ENCODE measurements around the gene FMN1.
"Not testable (repeated sequence)": the region's sequence is repeated elsewhere in the genome, so short reads cannot be mapped to it uniquely, and the experiment has no call there.

The FMN1 gene

DNA sequence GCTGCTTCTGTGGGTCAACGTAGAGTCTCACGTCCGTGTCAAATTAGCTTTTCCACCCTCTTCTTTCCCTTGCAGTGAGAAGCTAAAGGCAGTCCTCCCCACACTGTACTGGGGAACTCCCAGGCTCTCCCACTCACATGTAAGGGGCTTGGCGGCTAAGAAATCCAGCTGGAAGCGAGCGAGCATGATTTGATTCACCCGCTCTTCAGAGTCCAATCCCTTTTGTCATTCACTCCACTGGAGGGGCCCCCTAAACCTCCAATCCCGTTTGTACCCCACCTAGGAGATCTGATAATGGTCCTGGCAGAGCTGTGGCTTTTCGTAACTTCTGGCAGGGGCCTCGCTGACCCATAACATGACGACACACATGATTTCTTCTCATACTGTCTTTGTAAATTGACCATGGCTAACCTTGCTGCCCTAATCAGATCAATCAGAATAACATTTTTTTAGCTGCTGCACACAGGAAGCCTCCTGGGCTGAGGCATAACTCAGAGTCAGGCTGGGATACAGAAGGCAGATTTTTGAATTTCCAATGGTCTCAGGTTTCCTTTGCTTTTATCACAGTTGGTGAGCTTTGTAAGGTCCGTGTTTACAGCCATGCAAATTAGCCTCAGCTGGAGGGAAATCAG lies 241.5 kb downstream of the FMN1 start:
- Histone ChIP-seq H2AFZ (no peak overlapping the region), H3K9ac (no peak overlapping the region), H3K4me1 (peaks cover 5% of the 10 kb centered on the region), H3K27me3 (ENCODE audit: control insufficient read depth, insufficient read depth, low read length) (no peaks in the 10 kb centered on the region), H3K36me3 (ENCODE audit: control insufficient read depth, insufficient read depth, low read length) (no peaks in the 10 kb centered on the region), H3K9me3 (ENCODE audit: control insufficient read depth, low read length) (no peaks in the 10 kb centered on the region), H3K27ac (no peak overlapping the region), H3K4me2 (ENCODE audit: low read length) (no peak overlapping the region), H3K4me3 (ENCODE audit: low read depth, low read length) (peak overlapping the region; percentile 9), H3K79me2 (no peaks in the 10 kb centered on the region)
- TF ChIP-seq, protein P1, sequence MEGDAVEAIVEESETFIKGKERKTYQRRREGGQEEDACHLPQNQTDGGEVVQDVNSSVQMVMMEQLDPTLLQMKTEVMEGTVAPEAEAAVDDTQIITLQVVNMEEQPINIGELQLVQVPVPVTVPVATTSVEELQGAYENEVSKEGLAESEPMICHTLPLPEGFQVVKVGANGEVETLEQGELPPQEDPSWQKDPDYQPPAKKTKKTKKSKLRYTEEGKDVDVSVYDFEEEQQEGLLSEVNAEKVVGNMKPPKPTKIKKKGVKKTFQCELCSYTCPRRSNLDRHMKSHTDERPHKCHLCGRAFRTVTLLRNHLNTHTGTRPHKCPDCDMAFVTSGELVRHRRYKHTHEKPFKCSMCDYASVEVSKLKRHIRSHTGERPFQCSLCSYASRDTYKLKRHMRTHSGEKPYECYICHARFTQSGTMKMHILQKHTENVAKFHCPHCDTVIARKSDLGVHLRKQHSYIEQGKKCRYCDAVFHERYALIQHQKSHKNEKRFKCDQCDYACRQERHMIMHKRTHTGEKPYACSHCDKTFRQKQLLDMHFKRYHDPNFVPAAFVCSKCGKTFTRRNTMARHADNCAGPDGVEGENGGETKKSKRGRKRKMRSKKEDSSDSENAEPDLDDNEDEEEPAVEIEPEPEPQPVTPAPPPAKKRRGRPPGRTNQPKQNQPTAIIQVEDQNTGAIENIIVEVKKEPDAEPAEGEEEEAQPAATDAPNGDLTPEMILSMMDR (IDR thresholded peaks at IDR 0.05) = no peak

DNA sequence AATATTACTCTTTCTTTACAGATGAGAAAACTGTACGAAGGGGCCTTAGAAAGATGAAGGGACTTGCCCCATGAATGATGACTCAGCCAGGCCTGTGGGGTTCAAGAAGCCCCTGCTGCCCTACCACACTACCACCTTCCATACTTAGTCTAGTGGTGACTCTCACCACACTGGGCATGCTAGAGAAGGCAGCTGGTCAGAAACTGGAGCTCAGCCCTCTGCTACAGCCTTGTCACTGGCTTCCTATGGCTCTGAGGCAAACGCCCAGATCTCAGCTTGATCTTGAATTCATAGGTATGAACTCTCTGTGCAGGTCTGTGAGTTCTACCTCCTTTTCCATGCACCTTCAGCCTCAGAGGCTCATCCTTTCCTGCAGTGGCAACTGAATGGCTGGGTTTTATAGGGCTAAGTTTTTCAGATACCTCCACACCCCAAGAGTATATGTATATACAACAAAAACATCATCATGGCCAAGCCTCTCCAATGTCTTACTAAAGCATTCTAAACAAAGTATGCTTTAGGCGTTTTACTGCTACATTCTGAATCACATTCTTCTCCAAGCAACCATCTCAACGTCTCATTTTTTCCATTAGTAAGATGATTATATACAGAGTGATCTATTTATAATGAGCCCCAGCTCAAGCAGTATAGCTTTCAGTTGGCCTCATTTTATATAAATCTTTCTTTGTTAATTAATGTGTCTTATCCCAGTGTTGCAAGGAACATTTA lies 242.6 kb downstream of the FMN1 start:
- no peaks in the 10 kb centered on the region for H3K9me3 ChIP-seq (ENCODE audit: control insufficient read depth, low read length)
- H3K4me2 ChIP-seq (ENCODE audit: low read length) = no peak overlapping the region
- H3K4me1 ChIP-seq = peaks cover 5% of the 10 kb centered on the region
- TF ChIP-seq, protein P1 (IDR thresholded peaks at IDR 0.05) = no peak
- H3K9ac ChIP-seq = no peak overlapping the region
- H3K27ac ChIP-seq = no peak overlapping the region
- no peaks in the 10 kb centered on the region for H3K79me2 ChIP-seq
- no peak overlapping the region for H2AFZ ChIP-seq
- no peaks in the 10 kb centered on the region for H3K36me3 ChIP-seq (ENCODE audit: control insufficient read depth, insufficient read depth, low read length)
- no peak overlapping the region for H3K4me3 ChIP-seq (ENCODE audit: low read depth, low read length)
- no peaks in the 10 kb centered on the region for H3K27me3 ChIP-seq (ENCODE audit: control insufficient read depth, insufficient read depth, low read length)

DNA sequence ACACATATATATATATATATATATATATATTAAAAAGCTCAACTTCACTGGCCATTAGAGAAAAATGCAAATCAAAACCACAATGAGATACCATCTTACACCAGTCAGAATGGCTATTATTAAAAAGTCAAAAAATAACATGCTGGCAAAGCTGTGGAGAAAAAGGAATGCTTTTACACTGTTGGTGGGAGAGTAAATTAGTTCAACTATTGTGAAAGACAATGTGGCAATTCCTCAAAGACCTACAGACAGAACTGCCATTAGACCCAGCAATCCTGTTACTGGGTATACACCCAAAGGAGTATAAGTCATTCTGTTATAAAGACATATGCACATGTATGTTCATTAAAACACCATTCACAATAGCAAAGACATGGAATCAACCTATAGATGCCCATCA lies 244.5 kb downstream of the FMN1 start:
- H3K4me3 ChIP-seq (ENCODE audit: low read depth, low read length); H3K79me2 ChIP-seq; H3K27me3 ChIP-seq (ENCODE audit: control insufficient read depth, insufficient read depth, low read length): not testable (repeated sequence)

GRCh38 chr15:32946210-32946609 lies 248.3 kb downstream of the FMN1 start:
- Histone ChIP-seq H3K36me3 (ENCODE audit: control insufficient read depth, insufficient read depth, low read length) (no peaks in the 10 kb centered on the region), H2AFZ (no peak overlapping the region), H3K4me2 (ENCODE audit: low read length) (no peak overlapping the region), H3K9ac (no peak overlapping the region), H3K4me1 (no peaks in the 10 kb centered on the region), H3K4me3 (ENCODE audit: low read depth, low read length) (no peak overlapping the region), H3K27me3 (ENCODE audit: control insufficient read depth, insufficient read depth, low read length) (no peaks in the 10 kb centered on the region), H3K27ac (no peak overlapping the region), H3K9me3 (ENCODE audit: control insufficient read depth, low read length) (no peaks in the 10 kb centered on the region), H3K79me2 (no peaks in the 10 kb centered on the region)
- TF ChIP-seq, protein P1 (IDR thresholded peaks at IDR 0.05) = no peak

More for the DNA sequence above, 244.5 kb downstream of the FMN1 start:
- not testable (repeated sequence) for H3K36me3 ChIP-seq (ENCODE audit: control insufficient read depth, insufficient read depth, low read length); H3K9ac ChIP-seq; H3K27ac ChIP-seq; H3K9me3 ChIP-seq (ENCODE audit: control insufficient read depth, low read length); H2AFZ ChIP-seq; H3K4me1 ChIP-seq; H3K4me2 ChIP-seq (ENCODE audit: low read length)

DNA sequence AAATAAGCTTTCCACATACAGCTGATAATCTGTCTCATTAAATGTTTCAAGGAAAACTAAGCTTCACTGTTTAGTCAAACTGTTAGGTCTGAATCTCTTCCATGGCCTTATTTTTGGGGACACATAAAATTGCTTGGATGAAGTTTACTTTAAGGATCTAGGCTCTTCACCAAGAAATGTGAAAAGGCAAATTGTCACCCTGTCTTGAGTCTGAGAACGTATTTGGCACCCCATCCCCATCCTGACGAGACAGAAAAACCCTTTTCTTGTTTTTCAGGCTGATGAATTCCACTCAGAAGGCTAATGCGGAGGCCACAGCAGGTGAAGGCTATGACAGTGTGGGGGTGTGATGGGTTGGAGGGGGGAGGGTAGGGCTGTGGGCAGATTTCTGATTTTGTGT lies 250.1 kb downstream of the FMN1 start:
- H3K27ac ChIP-seq = no peak overlapping the region
- no peaks in the 10 kb centered on the region for H3K9me3 ChIP-seq (ENCODE audit: control insufficient read depth, low read length)

More for the DNA sequence above, 250.1 kb downstream of the FMN1 start:
- H3K36me3 ChIP-seq (ENCODE audit: control insufficient read depth, insufficient read depth, low read length) = no peaks in the 10 kb centered on the region
- no peaks in the 10 kb centered on the region for H3K79me2 ChIP-seq
- H3K9ac ChIP-seq = no peak overlapping the region
- no peaks in the 10 kb centered on the region for H3K27me3 ChIP-seq (ENCODE audit: control insufficient read depth, insufficient read depth, low read length)
- no peaks in the 10 kb centered on the region for H3K4me1 ChIP-seq
- H3K4me3 ChIP-seq (ENCODE audit: low read depth, low read length) = no peak overlapping the region
- TF ChIP-seq, protein P1 (IDR thresholded peaks at IDR 0.05) = no peak
- no peak overlapping the region for H3K4me2 ChIP-seq (ENCODE audit: low read length)
- no peak overlapping the region for H2AFZ ChIP-seq

Measured in parathyroid adenoma (tissue), 2 donors.